ENCODE measurements around the gene SLC1A2. TPM values are rescaled to one million over a fixed set of nuclear protein-coding genes. Genes with fewer than 3 reads are reported as not detected.

Gene SLC1A2
- total RNA-seq, 1 experiment from 2014 or later = 0.25 TPM

DNA sequence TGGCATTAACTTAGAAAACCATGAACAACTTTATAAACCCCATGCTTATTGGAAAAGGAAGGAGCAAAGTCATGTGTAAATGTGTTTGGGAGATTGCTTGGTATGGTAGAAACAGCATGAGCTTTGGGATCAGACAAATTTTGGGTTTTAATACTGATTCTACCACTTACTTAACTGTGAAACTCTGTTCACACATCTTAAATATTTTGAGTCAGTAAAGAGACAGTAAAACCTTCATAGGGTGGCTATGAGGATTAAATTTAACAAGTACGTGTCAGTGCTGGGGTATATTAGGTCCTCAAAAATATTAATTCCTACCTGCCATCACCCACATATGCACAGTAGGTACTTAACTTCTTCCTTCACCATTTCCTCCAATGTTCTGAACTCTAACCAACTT lies 183.9 kb downstream of the SLC1A2 start:
- DNase-seq (ENCODE audit: low read depth, low spot score) = no peak
- Histone ChIP-seq H3K4me2 (ENCODE audit: low read length) (peak overlapping the region; percentile 38), H3K9me2 (ENCODE audit: insufficient read depth) (no peaks in the 10 kb centered on the region), H3K27me3 (ENCODE audit: insufficient read depth, low read length) (no peaks in the 10 kb centered on the region), H3K79me2 (ENCODE audit: insufficient read depth, low read length) (no peaks in the 10 kb centered on the region), H4K20me1 (ENCODE audit: insufficient read depth) (no peaks in the 10 kb centered on the region), H2AFZ (ENCODE audit: low read depth, low read length, poor library complexity, severe bottlenecking) (no peak overlapping the region), H3K9ac (ENCODE audit: low read length) (no peak overlapping the region), H3K4me3 (replicated peaks in 1 of 2; ENCODE audit: low read depth in 1 of 2, low read length in 2 of 2) (no peak overlapping the region), H3K27ac (ENCODE audit: low read depth, low read length) (peak overlapping the region; percentile 21; the same call in 1 of the 2 replicates), H3K4me1 (ENCODE audit: control insufficient read depth in 1 of 2, insufficient read depth in 2 of 2, low read length in 2 of 2) (peaks cover 26 to 39% of the 10 kb centered on the region in 2 experiments), H3K9me3 (ENCODE audit: control insufficient read depth in 1 of 2, insufficient read depth in 1 of 2, low read depth in 1 of 2, low read length in 2 of 2) (no peaks in the 10 kb centered on the region), H3K36me3 (ENCODE audit: control insufficient read depth in 1 of 2, insufficient read depth in 2 of 2, low read length in 2 of 2) (peaks cover 1 to 5% of the 10 kb centered on the region in 2 experiments; a peak in 1 of 4 replicates)
- BruUV-seq (replicated peaks) = no TSS peak
- RAD21 ChIA-PET (ENCODE audit: low non-redundant PET in 1 of 2, low total read pairs in 2 of 2, uncharacterized antibody in 2 of 2, unreplicated experiment in 2 of 2) = interaction anchor here in 1 of 2 experiments (1.2 kb wide), 1 partner anchor 155 kb away, joined by 4 read pairs; no protein-coding TSS in a partner anchor
- POLR2A ChIA-PET = interaction anchor here (0.9 to 1.3 kb wide), 2 partner anchors 9 to 10 kb away, joined by 3 read pairs; no protein-coding TSS in a partner anchor
- ATAC-seq = no peak
- intact Hi-C loops (cut with micrococcal nuclease) = loop anchor here (5.0 kb wide), 2 partner anchors 98 to 157 kb away; partner anchors contain the start of gene CD44
- CTCF ChIA-PET = interaction anchor here (0.8 to 1.1 kb wide), 2 partner anchors 309 kb away, joined by 3 to 4 read pairs; no protein-coding TSS in a partner anchor
- TF ChIP-seq ZNF274 (IDR thresholded peaks at IDR 0.05; ENCODE audit: low read depth, low read length) (no peak), RAD21 (IDR thresholded peaks at IDR 0.05; ENCODE audit: low read depth) (no peak), ZFX (IDR thresholded peaks at IDR 0.05) (no peak), CBX3 (IDR thresholded peaks at IDR 0.05; ENCODE audit: low read depth) (no peak)

DNA sequence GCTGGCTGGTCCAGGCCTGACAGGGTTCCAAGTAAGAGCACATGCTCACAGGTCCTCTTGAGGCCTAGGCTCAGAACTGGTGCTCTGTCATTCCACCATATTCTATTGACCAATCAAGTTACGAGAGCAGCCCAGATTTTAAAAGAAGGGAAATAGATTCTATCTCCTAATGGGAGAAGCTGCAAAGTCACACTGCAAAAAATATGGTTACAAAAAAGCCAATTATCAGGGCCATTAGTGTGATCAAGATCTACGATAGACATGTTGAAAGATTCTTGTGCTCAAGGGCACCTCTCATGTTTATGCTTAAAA lies 184.2 kb downstream of the SLC1A2 start:
- H3K27ac ChIP-seq (ENCODE audit: low read depth, low read length) = no peak overlapping the region
- H3K27me3 ChIP-seq (ENCODE audit: insufficient read depth, low read length) = no peaks in the 10 kb centered on the region
- intact Hi-C loops (cut with micrococcal nuclease) = loop anchor here (5.0 kb wide), 2 partner anchors 98 to 157 kb away; partner anchors contain the start of gene CD44
- H3K9me3 ChIP-seq (ENCODE audit: control insufficient read depth in 1 of 2, insufficient read depth in 1 of 2, low read depth in 1 of 2, low read length in 2 of 2) = no peaks in the 10 kb centered on the region
- H3K4me3 ChIP-seq (replicated peaks in 1 of 2; ENCODE audit: low read depth in 1 of 2, low read length in 2 of 2) = no peak overlapping the region
- no peak overlapping the region for H2AFZ ChIP-seq (ENCODE audit: low read depth, low read length, poor library complexity, severe bottlenecking)
- no peaks in the 10 kb centered on the region for H4K20me1 ChIP-seq (ENCODE audit: insufficient read depth)
- no peaks in the 10 kb centered on the region for H3K79me2 ChIP-seq (ENCODE audit: insufficient read depth, low read length)
- no peaks in the 10 kb centered on the region for H3K9me2 ChIP-seq (ENCODE audit: insufficient read depth)
- CTCF ChIA-PET = interaction anchor here (1.1 kb wide), 1 partner anchor 308 kb away, joined by 3 read pairs; no protein-coding TSS in a partner anchor
- H3K4me2 ChIP-seq (ENCODE audit: low read length) = peak overlapping the region; percentile 38; the same call in 1 of the 2 replicates
- peaks cover 26 to 39% of the 10 kb centered on the region in 2 experiments for H3K4me1 ChIP-seq (ENCODE audit: control insufficient read depth in 1 of 2, insufficient read depth in 2 of 2, low read length in 2 of 2)
- DNase-seq (ENCODE audit: low read depth, low spot score) (no peak), ATAC-seq (no peak)
- BruUV-seq (replicated peaks) = no TSS peak
- H3K9ac ChIP-seq (ENCODE audit: low read length) = no peak overlapping the region
- POLR2A ChIA-PET = no interaction called here
- RAD21 ChIA-PET (ENCODE audit: low non-redundant PET in 1 of 2, low total read pairs in 2 of 2, uncharacterized antibody in 2 of 2, unreplicated experiment in 2 of 2) = no interaction called here
- no peak for TF ChIP-seq CBX3 (IDR thresholded peaks at IDR 0.05; ENCODE audit: low read depth)
- TF ChIP-seq, protein P1, sequence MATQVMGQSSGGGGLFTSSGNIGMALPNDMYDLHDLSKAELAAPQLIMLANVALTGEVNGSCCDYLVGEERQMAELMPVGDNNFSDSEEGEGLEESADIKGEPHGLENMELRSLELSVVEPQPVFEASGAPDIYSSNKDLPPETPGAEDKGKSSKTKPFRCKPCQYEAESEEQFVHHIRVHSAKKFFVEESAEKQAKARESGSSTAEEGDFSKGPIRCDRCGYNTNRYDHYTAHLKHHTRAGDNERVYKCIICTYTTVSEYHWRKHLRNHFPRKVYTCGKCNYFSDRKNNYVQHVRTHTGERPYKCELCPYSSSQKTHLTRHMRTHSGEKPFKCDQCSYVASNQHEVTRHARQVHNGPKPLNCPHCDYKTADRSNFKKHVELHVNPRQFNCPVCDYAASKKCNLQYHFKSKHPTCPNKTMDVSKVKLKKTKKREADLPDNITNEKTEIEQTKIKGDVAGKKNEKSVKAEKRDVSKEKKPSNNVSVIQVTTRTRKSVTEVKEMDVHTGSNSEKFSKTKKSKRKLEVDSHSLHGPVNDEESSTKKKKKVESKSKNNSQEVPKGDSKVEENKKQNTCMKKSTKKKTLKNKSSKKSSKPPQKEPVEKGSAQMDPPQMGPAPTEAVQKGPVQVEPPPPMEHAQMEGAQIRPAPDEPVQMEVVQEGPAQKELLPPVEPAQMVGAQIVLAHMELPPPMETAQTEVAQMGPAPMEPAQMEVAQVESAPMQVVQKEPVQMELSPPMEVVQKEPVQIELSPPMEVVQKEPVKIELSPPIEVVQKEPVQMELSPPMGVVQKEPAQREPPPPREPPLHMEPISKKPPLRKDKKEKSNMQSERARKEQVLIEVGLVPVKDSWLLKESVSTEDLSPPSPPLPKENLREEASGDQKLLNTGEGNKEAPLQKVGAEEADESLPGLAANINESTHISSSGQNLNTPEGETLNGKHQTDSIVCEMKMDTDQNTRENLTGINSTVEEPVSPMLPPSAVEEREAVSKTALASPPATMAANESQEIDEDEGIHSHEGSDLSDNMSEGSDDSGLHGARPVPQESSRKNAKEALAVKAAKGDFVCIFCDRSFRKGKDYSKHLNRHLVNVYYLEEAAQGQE (IDR thresholded peaks at IDR 0.05; ENCODE audit: low read depth) = no peak
- no peak for TF ChIP-seq ZNF274 (IDR thresholded peaks at IDR 0.05; ENCODE audit: low read depth, low read length)
- no peak for TF ChIP-seq POLR2AphosphoS5 (IDR thresholded peaks at IDR 0.05; ENCODE audit: low read depth, low read length)
- TF ChIP-seq, protein P2, sequence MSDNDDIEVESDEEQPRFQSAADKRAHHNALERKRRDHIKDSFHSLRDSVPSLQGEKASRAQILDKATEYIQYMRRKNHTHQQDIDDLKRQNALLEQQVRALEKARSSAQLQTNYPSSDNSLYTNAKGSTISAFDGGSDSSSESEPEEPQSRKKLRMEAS (IDR thresholded peaks at IDR 0.05) = peak; percentile 52
- TF ChIP-seq, protein P3, sequence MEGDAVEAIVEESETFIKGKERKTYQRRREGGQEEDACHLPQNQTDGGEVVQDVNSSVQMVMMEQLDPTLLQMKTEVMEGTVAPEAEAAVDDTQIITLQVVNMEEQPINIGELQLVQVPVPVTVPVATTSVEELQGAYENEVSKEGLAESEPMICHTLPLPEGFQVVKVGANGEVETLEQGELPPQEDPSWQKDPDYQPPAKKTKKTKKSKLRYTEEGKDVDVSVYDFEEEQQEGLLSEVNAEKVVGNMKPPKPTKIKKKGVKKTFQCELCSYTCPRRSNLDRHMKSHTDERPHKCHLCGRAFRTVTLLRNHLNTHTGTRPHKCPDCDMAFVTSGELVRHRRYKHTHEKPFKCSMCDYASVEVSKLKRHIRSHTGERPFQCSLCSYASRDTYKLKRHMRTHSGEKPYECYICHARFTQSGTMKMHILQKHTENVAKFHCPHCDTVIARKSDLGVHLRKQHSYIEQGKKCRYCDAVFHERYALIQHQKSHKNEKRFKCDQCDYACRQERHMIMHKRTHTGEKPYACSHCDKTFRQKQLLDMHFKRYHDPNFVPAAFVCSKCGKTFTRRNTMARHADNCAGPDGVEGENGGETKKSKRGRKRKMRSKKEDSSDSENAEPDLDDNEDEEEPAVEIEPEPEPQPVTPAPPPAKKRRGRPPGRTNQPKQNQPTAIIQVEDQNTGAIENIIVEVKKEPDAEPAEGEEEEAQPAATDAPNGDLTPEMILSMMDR (IDR thresholded peaks at IDR 0.05 in 2 of 3, conservative IDR thresholded peaks at IDR 0.05 in 1 of 3; ENCODE audit: borderline replicate concordance in 1 of 3, insufficient read depth in 1 of 3, low read depth in 2 of 3, low read length in 2 of 3) = no peak
- H3K36me3 ChIP-seq (ENCODE audit: control insufficient read depth in 1 of 2, insufficient read depth in 2 of 2, low read length in 2 of 2) = peaks cover 5 to 9% of the 10 kb centered on the region in 2 experiments; a peak in 2 of 4 replicates

Measured in HCT116 (cell line).